ENCODE data around the gene ADAM15. TPM values are rescaled to one million over a fixed set of nuclear protein-coding genes. Genes with fewer than 3 reads are reported as not detected.
A peak's percentile ranks its signal among the peaks of the same experiment; 100 is the strongest.

Gene ADAM15
- total and polyA plus RNA-seq, 4 donors: 10.8 to 26.8 (median 17.5) TPM

DNA sequence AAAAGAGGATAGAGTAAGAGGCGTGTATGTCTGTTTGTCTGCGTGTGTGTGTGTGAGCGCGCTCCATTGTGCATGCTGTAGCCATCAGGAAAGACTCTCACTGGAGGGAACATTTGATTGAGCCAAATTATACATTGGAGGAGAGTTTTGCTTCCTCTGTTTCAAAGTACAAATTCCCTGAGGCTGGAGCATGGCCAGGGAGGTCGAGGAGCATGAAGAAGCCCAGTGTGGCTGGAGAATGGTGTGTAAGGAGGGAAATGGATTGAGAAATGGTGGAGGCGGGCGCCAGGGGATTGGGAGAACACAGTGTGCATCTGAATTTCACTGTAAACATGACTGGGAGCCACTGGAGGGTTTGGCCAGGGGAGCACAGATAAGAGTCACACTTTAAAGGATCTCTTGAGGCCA is 54.5 kb downstream of the ADAM15 start (continued):
- peak; percentile 63 to 87 for TF ChIP-seq JUND (IDR thresholded peaks at IDR 0.05)
- TF ChIP-seq, protein P1, sequence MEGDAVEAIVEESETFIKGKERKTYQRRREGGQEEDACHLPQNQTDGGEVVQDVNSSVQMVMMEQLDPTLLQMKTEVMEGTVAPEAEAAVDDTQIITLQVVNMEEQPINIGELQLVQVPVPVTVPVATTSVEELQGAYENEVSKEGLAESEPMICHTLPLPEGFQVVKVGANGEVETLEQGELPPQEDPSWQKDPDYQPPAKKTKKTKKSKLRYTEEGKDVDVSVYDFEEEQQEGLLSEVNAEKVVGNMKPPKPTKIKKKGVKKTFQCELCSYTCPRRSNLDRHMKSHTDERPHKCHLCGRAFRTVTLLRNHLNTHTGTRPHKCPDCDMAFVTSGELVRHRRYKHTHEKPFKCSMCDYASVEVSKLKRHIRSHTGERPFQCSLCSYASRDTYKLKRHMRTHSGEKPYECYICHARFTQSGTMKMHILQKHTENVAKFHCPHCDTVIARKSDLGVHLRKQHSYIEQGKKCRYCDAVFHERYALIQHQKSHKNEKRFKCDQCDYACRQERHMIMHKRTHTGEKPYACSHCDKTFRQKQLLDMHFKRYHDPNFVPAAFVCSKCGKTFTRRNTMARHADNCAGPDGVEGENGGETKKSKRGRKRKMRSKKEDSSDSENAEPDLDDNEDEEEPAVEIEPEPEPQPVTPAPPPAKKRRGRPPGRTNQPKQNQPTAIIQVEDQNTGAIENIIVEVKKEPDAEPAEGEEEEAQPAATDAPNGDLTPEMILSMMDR (IDR thresholded peaks at IDR 0.05; ENCODE audit: low read depth, low read length, missing input control): no peak
- peak in 1 of 2 donors; percentile 47 for TF ChIP-seq GABPA (IDR thresholded peaks at IDR 0.05 in 1 of 2, conservative IDR thresholded peaks at IDR 0.05 in 1 of 2)
- TF ChIP-seq FOXA2 (IDR thresholded peaks at IDR 0.05): peak; percentile 67

DNA sequence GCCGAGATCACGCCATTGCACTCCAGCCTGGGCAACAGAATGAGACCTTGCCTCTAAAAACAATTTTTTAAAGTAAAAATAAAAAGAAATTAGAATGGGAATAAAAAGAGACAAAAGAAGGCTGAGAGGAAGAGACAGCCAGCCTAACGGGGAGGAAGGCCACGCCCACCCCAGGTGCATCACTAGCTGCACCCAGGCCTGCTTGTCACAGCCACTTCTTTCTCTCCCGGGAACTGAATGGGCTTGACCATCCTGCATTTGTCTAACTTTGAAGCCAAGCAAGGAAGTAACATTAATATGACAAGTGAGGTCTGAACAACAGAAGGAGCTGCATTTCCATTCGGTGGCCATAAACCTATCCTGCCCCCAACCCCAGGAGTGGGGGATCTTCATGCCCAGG is 55.7 kb downstream of the ADAM15 start:
- TF ChIP-seq FOXA1 (IDR thresholded peaks at IDR 0.05) (no peak), TAF1 (conservative IDR thresholded peaks at IDR 0.05) (no peak), JUND (IDR thresholded peaks at IDR 0.05) (no peak), EGR1 (IDR thresholded peaks at IDR 0.05; ENCODE audit: low read depth in 2 of 2) (no peak), SP1 (IDR thresholded peaks at IDR 0.05) (no peak), FOXA2 (IDR thresholded peaks at IDR 0.05) (no peak), YY1 (IDR thresholded peaks at IDR 0.05) (no peak), HNF4G (IDR thresholded peaks at IDR 0.05) (no peak), HNF4A (conservative IDR thresholded peaks at IDR 0.05) (no peak), RAD21 (IDR thresholded peaks at IDR 0.05) (no peak), NR2F2 (IDR thresholded peaks at IDR 0.05) (no peak), GABPA (IDR thresholded peaks at IDR 0.05 in 1 of 2, conservative IDR thresholded peaks at IDR 0.05 in 1 of 2) (no peak), RXRA (IDR thresholded peaks at IDR 0.05) (no peak)
- TF ChIP-seq, protein P2, sequence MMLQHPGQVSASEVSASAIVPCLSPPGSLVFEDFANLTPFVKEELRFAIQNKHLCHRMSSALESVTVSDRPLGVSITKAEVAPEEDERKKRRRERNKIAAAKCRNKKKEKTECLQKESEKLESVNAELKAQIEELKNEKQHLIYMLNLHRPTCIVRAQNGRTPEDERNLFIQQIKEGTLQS (IDR thresholded peaks at IDR 0.05): no peak
- TF ChIP-seq, protein P3, sequence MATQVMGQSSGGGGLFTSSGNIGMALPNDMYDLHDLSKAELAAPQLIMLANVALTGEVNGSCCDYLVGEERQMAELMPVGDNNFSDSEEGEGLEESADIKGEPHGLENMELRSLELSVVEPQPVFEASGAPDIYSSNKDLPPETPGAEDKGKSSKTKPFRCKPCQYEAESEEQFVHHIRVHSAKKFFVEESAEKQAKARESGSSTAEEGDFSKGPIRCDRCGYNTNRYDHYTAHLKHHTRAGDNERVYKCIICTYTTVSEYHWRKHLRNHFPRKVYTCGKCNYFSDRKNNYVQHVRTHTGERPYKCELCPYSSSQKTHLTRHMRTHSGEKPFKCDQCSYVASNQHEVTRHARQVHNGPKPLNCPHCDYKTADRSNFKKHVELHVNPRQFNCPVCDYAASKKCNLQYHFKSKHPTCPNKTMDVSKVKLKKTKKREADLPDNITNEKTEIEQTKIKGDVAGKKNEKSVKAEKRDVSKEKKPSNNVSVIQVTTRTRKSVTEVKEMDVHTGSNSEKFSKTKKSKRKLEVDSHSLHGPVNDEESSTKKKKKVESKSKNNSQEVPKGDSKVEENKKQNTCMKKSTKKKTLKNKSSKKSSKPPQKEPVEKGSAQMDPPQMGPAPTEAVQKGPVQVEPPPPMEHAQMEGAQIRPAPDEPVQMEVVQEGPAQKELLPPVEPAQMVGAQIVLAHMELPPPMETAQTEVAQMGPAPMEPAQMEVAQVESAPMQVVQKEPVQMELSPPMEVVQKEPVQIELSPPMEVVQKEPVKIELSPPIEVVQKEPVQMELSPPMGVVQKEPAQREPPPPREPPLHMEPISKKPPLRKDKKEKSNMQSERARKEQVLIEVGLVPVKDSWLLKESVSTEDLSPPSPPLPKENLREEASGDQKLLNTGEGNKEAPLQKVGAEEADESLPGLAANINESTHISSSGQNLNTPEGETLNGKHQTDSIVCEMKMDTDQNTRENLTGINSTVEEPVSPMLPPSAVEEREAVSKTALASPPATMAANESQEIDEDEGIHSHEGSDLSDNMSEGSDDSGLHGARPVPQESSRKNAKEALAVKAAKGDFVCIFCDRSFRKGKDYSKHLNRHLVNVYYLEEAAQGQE (IDR thresholded peaks at IDR 0.05): no peak
- TF ChIP-seq, protein P1 (IDR thresholded peaks at IDR 0.05; ENCODE audit: low read depth, low read length, missing input control): no peak
- TF ChIP-seq, protein P4, sequence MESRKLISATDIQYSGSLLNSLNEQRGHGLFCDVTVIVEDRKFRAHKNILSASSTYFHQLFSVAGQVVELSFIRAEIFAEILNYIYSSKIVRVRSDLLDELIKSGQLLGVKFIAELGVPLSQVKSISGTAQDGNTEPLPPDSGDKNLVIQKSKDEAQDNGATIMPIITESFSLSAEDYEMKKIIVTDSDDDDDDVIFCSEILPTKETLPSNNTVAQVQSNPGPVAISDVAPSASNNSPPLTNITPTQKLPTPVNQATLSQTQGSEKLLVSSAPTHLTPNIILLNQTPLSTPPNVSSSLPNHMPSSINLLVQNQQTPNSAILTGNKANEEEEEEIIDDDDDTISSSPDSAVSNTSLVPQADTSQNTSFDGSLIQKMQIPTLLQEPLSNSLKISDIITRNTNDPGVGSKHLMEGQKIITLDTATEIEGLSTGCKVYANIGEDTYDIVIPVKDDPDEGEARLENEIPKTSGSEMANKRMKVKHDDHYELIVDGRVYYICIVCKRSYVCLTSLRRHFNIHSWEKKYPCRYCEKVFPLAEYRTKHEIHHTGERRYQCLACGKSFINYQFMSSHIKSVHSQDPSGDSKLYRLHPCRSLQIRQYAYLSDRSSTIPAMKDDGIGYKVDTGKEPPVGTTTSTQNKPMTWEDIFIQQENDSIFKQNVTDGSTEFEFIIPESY (IDR thresholded peaks at IDR 0.05): no peak
- TF ChIP-seq, protein P5, sequence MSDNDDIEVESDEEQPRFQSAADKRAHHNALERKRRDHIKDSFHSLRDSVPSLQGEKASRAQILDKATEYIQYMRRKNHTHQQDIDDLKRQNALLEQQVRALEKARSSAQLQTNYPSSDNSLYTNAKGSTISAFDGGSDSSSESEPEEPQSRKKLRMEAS (IDR thresholded peaks at IDR 0.05): no peak
- Histone ChIP-seq H3K4me3 (ENCODE audit: low read depth in 1 of 3, low read length in 3 of 3) (no peak overlapping the region), H3K9me3 (ENCODE audit: control insufficient read depth in 4 of 4, low read length in 3 of 4) (no peaks in the 10 kb centered on the region), H3K27me3 (ENCODE audit: control insufficient read depth in 4 of 4, insufficient read depth in 4 of 4, low read length in 3 of 4) (no peaks in the 10 kb centered on the region), H3K27ac (ENCODE audit: low read depth in 1 of 2, low read length in 2 of 2) (peak overlapping the region; percentile 95 to 100), H3K36me3 (ENCODE audit: control insufficient read depth in 4 of 4, insufficient read depth in 3 of 4, low read depth in 1 of 4, low read length in 3 of 4) (no peaks in the 10 kb centered on the region), H3K4me1 (ENCODE audit: control insufficient read depth in 4 of 4, insufficient read depth in 4 of 4, low read length in 3 of 4) (peaks cover 3 to 46% (median 15%) of the 10 kb centered on the region in 4 donors), H3K9ac (ENCODE audit: low read depth in 1 of 2, low read length in 2 of 2) (peak overlapping the region; percentile 52 to 96)
- 59% methylated on average over 6 of the region's 6 CpGs for WGBS
- no peak for DNase-seq (ENCODE audit: low spot score)
